ENCODE measurements around the gene PABPN1.
"Not testable (repeated sequence)": the region's sequence is repeated elsewhere in the genome, so short reads cannot be mapped to it uniquely, and the experiment has no call there.

PABPN1 gene

GRCh38 chr14:23301288-23301968 lies 19.8 kb upstream of the PABPN1 start:
- peak; percentile 95 for DNase-seq (ENCODE audit: low read depth)

- no peak for DNase-seq (ENCODE audit: low read depth)
Observed at GRCh38 chr14:23301969-23302289, 19.3 kb upstream of the PABPN1 start.

- DNase-seq (ENCODE audit: low read depth): peak; percentile 61
Observed at GRCh38 chr14:23302290-23303225, 18.7 kb upstream of the PABPN1 start, which contains the start of gene PPP1R3E. Gene PPP1R3E, minus strand, starts transcription at chr14:23302859. Its CDS starts 283 bp downstream, at chr14:23302576.

- DNase-seq (ENCODE audit: low read depth): no peak
Observed at GRCh38 chr14:23306412-23307145, 14.7 kb upstream of the PABPN1 start, which contains the start of gene BCL2L2. Gene BCL2L2, plus strand, starts transcription at chr14:23306833. Its CDS starts 935 bp downstream, at chr14:23307768.

GRCh38 chr14:23307146-23307530 lies 14.1 kb upstream of the PABPN1 start:
- no peak for DNase-seq (ENCODE audit: low read depth)

GRCh38 chr14:23307687-23308644 lies 13.3 kb upstream of the PABPN1 start:
- DNase-seq (ENCODE audit: low read depth): no peak

GRCh38 chr14:23308721-23309445 lies 12.4 kb upstream of the PABPN1 start:
- DNase-seq (ENCODE audit: low read depth): no peak

GRCh38 chr14:23310546-23310945 lies 10.7 kb upstream of the PABPN1 start:
- DNase-seq (ENCODE audit: low read depth): no peak

GRCh38 chr14:23316300-23316699 lies 5.0 kb upstream of the PABPN1 start:
- DNase-seq (ENCODE audit: low read depth): no peak

GRCh38 chr14:23319746-23320583 lies 1.3 kb upstream of the PABPN1 start:
- DNase-seq (ENCODE audit: low read depth): no peak

- DNase-seq (ENCODE audit: low read depth): no peak
Observed at GRCh38 chr14:23321572-23322547, 603 bp downstream of the PABPN1 start.

- no peak for DNase-seq (ENCODE audit: low read depth)
Observed at GRCh38 chr14:23322568-23323517, 1.6 kb downstream of the PABPN1 start.

GRCh38 chr14:23323838-23324454 lies 2.7 kb downstream of the PABPN1 start:
- DNase-seq (ENCODE audit: low read depth): no peak

- no peak for DNase-seq (ENCODE audit: low read depth)
Observed at GRCh38 chr14:23324455-23324846, 3.2 kb downstream of the PABPN1 start.

GRCh38 chr14:23324993-23325392 lies 3.7 kb downstream of the PABPN1 start:
- no peak for DNase-seq (ENCODE audit: low read depth)

- DNase-seq (ENCODE audit: low read depth): not testable (repeated sequence)
Observed at GRCh38 chr14:23325746-23326145, 4.5 kb downstream of the PABPN1 start.

Data from stimulated activated CD8-positive, alpha-beta memory T cell treated with anti-CD3 and anti-CD28 coated beads, Interleukin-15, amount 100 ng/mL, for 24 hours (primary cell).